GM18519 (cell line): Measurements from ENCODE around the gene DNAJC16.

Source experiments
- ATAC-seq: cut with Tn5 transposase; IDR thresholded peaks from one replicate; pipeline ENCODE4 v1.9.1; 2021; ENCODE audit warnings: mild to moderate bottlenecking, moderate library complexity; ENCODE audit not compliant: unreplicated experiment, low FRiP score

Gene DNAJC16

GRCh38 chr1:15531003-15531402 is 4.4 kb downstream of the DNAJC16 start:
- no peak for ATAC-seq

- ATAC-seq: no peak
These were observed 5.0 kb downstream of the DNAJC16 start for GRCh38 chr1:15531682-15532081.

- no peak for ATAC-seq
These were observed 12.1 kb downstream of the DNAJC16 start for GRCh38 chr1:15538771-15539170.

- no peak for ATAC-seq
These were observed 13.5 kb downstream of the DNAJC16 start for GRCh38 chr1:15540186-15540585.

GRCh38 chr1:15541231-15541792 is 14.7 kb downstream of the DNAJC16 start:
- ATAC-seq: no peak

- no peak for ATAC-seq
These were observed 16.0 kb downstream of the DNAJC16 start for GRCh38 chr1:15542388-15543250.

GRCh38 chr1:15543251-15543588 is 16.6 kb downstream of the DNAJC16 start:
- ATAC-seq: no peak

GRCh38 chr1:15543589-15544568 is 17.2 kb downstream of the DNAJC16 start:
- no peak for ATAC-seq

GRCh38 chr1:15546641-15547040 is 20.0 kb downstream of the DNAJC16 start:
- ATAC-seq: no peak

GRCh38 chr1:15550573-15550972 is 23.9 kb downstream of the DNAJC16 start:
- ATAC-seq: no peak

GRCh38 chr1:15557008-15557407 is 30.4 kb downstream of the DNAJC16 start:
- ATAC-seq: no peak

- no peak for ATAC-seq
These were observed 30.9 kb downstream of the DNAJC16 start for GRCh38 chr1:15557594-15557993.

- ATAC-seq: no peak
These were observed 31.9 kb downstream of the DNAJC16 start for GRCh38 chr1:15558516-15558915.

GRCh38 chr1:15559189-15559810 is 32.7 kb downstream of the DNAJC16 start:
- ATAC-seq: no peak

- no peak for ATAC-seq
These were observed 41.9 kb downstream of the DNAJC16 start for GRCh38 chr1:15568387-15569073.

- ATAC-seq: no peak
These were observed 44.2 kb downstream of the DNAJC16 start for GRCh38 chr1:15570861-15571260.

GRCh38 chr1:15571266-15571665 is 44.6 kb downstream of the DNAJC16 start:
- ATAC-seq: no peak

GRCh38 chr1:15573477-15573876 is 46.8 kb downstream of the DNAJC16 start:
- no peak for ATAC-seq

GRCh38 chr1:15574741-15575140 is 48.1 kb downstream of the DNAJC16 start:
- no peak for ATAC-seq

GRCh38 chr1:15575549-15576150 is 49.0 kb downstream of the DNAJC16 start:
- ATAC-seq: no peak
